ENCODE data around the gene SNPH. TPM values are rescaled to one million over a fixed set of nuclear protein-coding genes. Genes with fewer than 3 reads are reported as not detected.

The SNPH gene
- total and polyA plus RNA-seq, 8 donors, result 1.8 to 5.9 (median 2.3) TPM

- no peak for ATAC-seq
- Histone ChIP-seq H3K36me3 (peaks cover 0 to 3% of the 10 kb centered on the region in 2 donors), H3K27me3 (no peaks in the 10 kb centered on the region), H3K4me1 (peaks cover 0 to 3% of the 10 kb centered on the region in 2 donors), H3K4me3 (no peak overlapping the region), H3K27ac (no peak overlapping the region), H3K9me3 (no peaks in the 10 kb centered on the region)
- intact Hi-C loops (cut with DNase I), result no loop called here
- no peak for DNase-seq
- TF ChIP-seq, protein P1, sequence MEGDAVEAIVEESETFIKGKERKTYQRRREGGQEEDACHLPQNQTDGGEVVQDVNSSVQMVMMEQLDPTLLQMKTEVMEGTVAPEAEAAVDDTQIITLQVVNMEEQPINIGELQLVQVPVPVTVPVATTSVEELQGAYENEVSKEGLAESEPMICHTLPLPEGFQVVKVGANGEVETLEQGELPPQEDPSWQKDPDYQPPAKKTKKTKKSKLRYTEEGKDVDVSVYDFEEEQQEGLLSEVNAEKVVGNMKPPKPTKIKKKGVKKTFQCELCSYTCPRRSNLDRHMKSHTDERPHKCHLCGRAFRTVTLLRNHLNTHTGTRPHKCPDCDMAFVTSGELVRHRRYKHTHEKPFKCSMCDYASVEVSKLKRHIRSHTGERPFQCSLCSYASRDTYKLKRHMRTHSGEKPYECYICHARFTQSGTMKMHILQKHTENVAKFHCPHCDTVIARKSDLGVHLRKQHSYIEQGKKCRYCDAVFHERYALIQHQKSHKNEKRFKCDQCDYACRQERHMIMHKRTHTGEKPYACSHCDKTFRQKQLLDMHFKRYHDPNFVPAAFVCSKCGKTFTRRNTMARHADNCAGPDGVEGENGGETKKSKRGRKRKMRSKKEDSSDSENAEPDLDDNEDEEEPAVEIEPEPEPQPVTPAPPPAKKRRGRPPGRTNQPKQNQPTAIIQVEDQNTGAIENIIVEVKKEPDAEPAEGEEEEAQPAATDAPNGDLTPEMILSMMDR (IDR thresholded peaks at IDR 0.05), result no peak
These were observed 29.3 kb downstream of the SNPH start for GRCh38 chr20:1295276-1295930.

DNA sequence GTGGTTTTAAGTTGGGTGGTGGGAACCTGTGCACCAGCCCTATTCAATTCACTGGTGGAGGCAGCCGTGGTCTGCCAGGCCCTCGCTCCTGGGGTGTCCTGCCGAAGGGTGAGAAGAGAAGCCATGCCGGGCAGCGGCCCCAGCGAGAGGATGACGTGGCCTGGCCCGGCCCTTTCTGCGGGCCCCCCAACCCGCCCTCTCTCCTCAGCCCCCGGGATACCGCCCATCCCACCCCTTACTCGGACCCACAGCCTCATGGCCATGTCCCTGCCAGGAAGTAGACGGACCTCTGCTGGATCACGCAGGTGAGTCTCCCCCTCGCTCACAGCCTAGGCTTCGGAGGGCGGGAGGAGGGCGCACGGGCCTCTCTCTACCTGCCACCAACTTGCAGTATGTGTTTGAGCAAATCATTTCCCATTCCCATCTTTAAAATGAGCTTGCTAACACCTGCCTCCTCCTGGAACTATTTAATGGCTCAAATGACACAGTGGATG, 30.1 kb downstream of the SNPH start:
- Histone ChIP-seq H3K9me3 (no peaks in the 10 kb centered on the region), H3K27ac (no peak overlapping the region), H3K27me3 (no peaks in the 10 kb centered on the region), H3K36me3 (peaks cover 0 to 3% of the 10 kb centered on the region in 2 donors), H3K4me3 (no peak overlapping the region), H3K4me1 (peaks cover 0 to 3% of the 10 kb centered on the region in 2 donors)
- ATAC-seq (no peak), DNase-seq (no peak)
- intact Hi-C loops (cut with DNase I), result no loop called here
- TF ChIP-seq, protein P1 (IDR thresholded peaks at IDR 0.05), result no peak

GRCh38 chr20:1296922-1297321, 30.8 kb downstream of the SNPH start:
- Histone ChIP-seq H3K27ac (no peak overlapping the region), H3K27me3 (no peaks in the 10 kb centered on the region), H3K36me3 (peaks cover 0 to 3% of the 10 kb centered on the region in 2 donors), H3K9me3 (no peaks in the 10 kb centered on the region), H3K4me1 (peaks cover 0 to 3% of the 10 kb centered on the region in 2 donors), H3K4me3 (no peak overlapping the region)
- ATAC-seq (no peak), DNase-seq (no peak)
- TF ChIP-seq, protein P1 (IDR thresholded peaks at IDR 0.05), result no peak
- intact Hi-C loops (cut with DNase I), result no loop called here

DNA sequence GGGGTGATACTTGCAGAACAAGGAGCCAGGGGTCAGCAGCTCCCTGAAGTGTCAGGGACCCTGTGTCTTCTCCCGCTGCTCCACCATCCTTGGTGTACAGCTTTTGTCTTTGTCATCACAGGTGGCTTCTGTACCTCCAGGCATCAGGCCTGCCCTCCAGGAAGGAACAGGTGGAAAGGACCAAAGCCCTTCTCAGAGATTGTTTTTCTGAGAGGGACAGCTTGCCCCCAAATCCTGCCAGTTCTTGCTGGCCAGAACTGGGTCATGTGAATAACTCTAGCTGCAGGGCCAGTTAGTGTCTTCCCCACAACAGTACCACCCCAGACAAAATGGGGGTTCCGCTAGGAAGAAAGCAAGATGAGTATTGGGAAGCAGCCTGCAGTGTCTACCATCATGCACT, 31.4 kb downstream of the SNPH start:
- intact Hi-C loops (cut with DNase I), result no loop called here
- ATAC-seq (no peak), DNase-seq (no peak)
- Histone ChIP-seq H3K4me1 (peaks cover 0 to 3% of the 10 kb centered on the region in 2 donors), H3K36me3 (peaks cover 0 to 3% of the 10 kb centered on the region in 2 donors), H3K27ac (no peak overlapping the region), H3K4me3 (no peak overlapping the region), H3K27me3 (no peaks in the 10 kb centered on the region), H3K9me3 (no peaks in the 10 kb centered on the region)
- TF ChIP-seq, protein P1 (IDR thresholded peaks at IDR 0.05), result no peak

GRCh38 chr20:1298166-1298565, 32.1 kb downstream of the SNPH start:
- ATAC-seq, result no peak

More at GRCh38 chr20:1298166-1298565, 32.1 kb downstream of the SNPH start:
- Histone ChIP-seq H3K4me3 (no peak overlapping the region), H3K4me1 (peaks cover 0 to 3% of the 10 kb centered on the region in 2 donors), H3K27ac (no peak overlapping the region), H3K9me3 (no peaks in the 10 kb centered on the region), H3K36me3 (peaks cover 0 to 3% of the 10 kb centered on the region in 2 donors), H3K27me3 (no peaks in the 10 kb centered on the region)
- TF ChIP-seq, protein P1 (IDR thresholded peaks at IDR 0.05), result no peak
- no peak for DNase-seq
- intact Hi-C loops (cut with DNase I), result no loop called here
